Fibroblast of gingiva (primary cell): ENCODE data around the gene SLC24A5.

ENCODE experiments used
- DNase-seq: peaks from one replicate; pipeline ENCODE4 v3.0.0-alpha.2; 2011; ENCODE audit warnings: low read depth

The SLC24A5 gene

GRCh38 chr15:48120745-48121144 lies at the start of gene SLC24A5:
SLC24A5 (plus strand) TSS chr15:48120990; CDS start chr15:48121045, 55 bp downstream.
- no peak for DNase-seq

- DNase-seq = no peak
Observed at GRCh38 chr15:48072941-48073340, 47.8 kb upstream of the SLC24A5 start.

- DNase-seq = no peak
Observed at GRCh38 chr15:48073881-48074280, 46.9 kb upstream of the SLC24A5 start.

DNA sequence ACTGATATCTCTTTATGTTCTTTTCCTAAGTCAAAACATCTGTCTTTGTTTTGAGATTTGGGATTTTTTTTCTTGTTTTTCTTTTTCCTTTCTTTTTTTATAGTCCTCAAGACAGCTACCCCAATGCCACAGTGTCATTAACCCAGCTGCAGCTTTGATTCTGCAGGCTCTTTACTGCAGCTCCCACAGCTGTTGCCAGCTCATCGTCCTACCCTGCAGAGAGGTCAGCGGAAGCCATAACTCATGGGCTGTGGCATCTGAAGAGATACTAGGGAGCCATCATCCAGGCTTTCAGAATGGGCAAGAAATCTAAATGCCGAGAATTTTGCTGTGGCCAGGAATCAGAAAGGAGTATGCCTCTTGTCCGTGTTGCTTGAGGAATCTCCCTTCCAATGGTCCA lies 44.3 kb upstream of the SLC24A5 start:
- no peak for DNase-seq

DNA sequence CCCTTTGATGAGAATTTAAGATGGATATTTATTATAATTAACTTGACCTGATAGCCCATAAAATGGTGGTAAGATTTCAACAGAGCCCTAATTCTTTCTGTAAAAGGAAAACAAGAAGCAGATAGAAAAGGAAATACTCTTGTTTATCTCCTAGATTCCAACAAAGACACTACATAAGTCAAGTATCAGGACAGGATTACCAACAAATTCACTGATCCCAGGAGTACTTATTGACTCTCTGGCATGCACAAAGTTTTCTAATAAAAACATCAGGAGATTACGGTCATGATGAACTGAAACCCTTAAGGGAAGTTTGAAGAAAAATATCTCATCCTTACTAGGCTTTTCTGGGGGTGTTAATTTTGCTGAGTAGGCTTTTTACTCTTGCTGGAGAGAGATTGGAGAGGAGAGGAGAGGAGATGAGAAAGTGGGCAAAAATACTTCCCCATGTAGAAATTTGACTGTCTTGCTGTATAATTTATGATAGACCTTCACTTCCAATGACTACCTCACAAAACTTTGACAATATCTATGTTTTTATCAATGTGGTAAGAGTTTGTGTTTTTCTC lies 43.1 kb upstream of the SLC24A5 start:
- DNase-seq = no peak

DNA sequence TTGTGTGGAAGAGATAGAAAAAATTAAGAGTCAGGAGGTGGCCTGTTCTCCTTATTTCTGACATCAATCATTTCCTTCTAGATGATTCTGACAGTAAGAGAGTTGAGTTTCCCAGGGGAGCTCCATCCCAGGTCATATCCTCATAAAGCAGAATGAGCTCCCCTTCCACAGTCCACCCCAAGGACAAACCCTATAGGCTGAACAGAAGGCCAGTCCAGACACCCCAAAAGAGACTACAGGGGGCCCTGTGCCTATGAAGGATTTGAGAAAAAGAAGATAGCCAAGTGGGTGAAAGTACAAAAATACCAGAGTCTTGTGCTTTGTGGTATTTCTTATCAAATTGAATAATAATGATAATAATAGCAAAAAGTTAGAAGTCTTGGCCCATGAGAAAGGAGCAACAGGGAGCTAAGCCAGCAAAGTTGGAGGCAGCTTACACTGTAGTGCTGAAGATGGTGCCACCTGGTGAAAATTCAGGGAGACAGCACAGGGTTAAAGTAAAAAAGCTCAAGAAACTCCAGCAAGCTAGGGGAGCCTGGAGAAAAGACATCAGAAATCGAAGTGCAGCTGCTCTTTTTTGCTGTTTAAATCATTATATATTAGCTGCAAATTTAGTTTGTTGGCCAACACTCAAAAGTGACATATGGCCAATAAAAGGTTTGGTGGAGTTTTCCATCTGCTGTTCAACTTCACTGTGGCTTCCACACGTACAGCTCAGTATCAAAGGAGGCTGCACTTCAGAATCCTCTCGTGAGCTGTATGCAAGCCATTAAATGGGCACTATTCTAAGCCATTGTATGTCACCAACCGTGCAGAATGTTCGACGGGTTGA lies 35.8 kb upstream of the SLC24A5 start:
- peak; percentile 18 for DNase-seq

GRCh38 chr15:48085591-48085930 lies 35.2 kb upstream of the SLC24A5 start:
- DNase-seq = no peak

- DNase-seq = no peak
Observed at GRCh38 chr15:48086133-48086532, 34.7 kb upstream of the SLC24A5 start.

GRCh38 chr15:48086576-48086975 lies 34.2 kb upstream of the SLC24A5 start:
- peak; percentile 24 for DNase-seq

DNA sequence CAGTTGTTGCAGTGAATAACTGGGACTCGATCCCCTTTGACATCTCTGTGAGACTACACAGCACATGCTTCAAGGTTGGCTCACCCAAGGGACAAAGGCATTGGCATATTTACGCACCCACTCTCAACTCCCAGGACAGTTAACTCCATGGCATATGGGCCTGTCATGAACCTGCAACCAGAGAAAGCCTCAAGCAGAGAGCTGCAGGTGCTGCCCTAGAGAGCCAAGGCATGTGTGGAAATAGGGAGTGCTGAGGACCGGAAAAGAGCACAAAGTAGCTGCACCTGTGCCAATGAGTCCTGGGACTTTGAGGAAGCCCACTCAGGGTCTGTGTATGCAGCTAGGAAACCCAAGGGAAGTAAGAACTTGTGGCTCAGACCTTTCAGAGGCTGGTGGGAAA lies 32.9 kb upstream of the SLC24A5 start:
- DNase-seq = no peak

DNA sequence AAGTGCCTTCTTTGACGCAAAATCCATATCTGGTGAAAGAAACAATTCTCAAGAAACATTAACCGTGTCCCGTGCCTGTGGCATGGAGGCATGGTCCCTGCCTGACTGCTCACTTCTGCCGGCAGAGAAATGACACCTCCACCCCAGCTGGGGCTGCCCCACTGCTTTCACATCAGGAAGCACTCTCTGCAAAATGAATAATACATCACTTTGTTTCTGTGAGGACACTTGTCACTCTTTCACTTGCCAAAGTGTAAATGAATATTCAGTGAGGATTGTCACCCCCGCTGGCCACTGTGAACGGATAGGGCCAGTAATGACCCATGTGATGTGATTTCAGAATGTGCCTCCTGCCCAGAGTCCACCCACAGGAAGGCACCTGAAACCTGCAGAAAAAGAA lies 31.1 kb upstream of the SLC24A5 start:
- no peak for DNase-seq

GRCh38 chr15:48090115-48090514 lies 30.7 kb upstream of the SLC24A5 start:
- DNase-seq = no peak

DNA sequence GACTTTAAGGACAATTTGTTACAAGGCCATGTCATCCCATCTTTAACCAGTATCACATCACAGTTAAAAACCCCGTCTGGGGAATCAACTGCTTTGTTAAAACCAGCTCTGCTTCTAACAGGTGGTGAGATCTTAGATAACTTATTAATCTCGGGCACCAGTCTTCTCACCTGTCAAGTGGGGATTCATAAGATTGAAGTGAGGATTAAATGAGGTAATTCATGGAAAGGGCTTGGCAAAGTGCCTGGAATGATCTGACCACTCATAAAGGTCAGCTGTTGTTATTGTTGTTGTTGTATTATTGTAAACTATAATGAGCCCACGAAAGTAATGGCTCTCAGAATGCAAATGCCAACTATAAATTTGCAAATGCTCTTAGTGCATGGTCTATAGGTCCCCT lies 30.1 kb upstream of the SLC24A5 start:
- no peak for DNase-seq

- no peak for DNase-seq
Observed at GRCh38 chr15:48091522-48091921, 29.3 kb upstream of the SLC24A5 start.

GRCh38 chr15:48096355-48096786 lies 24.4 kb upstream of the SLC24A5 start:
- DNase-seq = no peak

GRCh38 chr15:48096813-48097212 lies 24.0 kb upstream of the SLC24A5 start:
- DNase-seq = peak; percentile 23

DNA sequence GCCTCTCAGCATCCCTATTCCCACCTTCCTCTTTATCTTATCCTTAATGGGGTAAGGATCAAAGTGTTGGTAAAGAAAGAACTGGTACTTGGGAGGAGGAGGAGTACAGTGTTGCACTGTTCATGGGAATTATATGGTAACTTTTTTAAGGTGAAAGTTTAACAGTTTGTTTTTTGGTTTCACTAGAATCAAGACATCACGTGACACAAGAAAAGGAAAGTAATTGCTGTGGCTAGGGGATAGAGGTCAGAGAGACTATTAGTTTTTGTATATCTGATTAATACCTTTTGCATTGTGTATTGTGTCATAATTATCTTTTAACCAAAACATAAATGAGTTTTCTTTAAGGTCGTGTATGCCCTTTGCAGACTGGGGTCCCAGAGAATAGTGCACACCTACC lies 23.5 kb upstream of the SLC24A5 start:
- DNase-seq = no peak

DNA sequence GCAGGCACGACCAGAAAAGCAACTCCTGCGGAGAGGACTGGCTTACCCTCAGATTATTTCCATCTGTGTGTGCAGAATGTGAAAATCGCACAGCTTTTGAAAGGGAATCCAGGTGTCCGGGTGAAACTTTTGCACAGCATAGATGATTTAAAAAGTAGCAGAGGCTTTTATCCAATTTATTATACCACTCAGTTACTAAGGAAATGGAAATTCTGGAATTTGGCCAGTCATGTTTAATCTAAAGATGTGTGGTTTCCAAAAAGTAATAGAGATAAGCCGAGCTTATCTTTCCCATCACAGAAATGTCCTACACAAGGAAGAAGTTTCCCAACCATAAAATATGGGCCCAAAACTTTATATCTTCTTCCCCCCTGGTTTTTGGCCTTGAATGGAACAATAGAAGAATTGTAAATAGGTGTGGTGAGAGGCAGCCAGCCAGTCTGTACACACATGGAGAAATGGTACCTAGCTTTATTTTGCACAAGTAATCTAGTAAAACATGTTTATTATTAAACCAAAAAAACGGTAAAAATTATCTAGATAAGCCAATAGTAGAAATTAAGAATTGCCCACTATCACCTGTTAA lies 19.3 kb upstream of the SLC24A5 start:
- DNase-seq = no peak

DNA sequence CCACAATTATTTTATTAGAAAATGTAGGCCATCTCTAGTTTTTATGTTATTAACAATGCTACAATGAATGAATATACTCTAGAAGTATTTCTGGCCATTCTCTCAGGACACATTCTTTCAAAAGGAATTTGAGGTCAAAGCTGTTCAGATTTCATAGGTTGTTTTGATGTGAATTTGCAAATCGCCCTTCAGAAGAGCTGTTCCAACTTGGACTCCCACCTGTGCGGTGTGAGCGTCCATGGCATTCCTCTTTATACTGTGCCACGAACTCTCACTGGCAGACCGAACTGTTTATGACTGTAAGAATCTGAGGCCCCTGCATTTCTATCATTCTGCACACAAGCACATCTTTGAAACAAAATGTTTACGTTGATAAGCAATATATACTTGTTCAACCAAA lies 18.6 kb upstream of the SLC24A5 start:
- DNase-seq = no peak

- DNase-seq = no peak
Observed at GRCh38 chr15:48103647-48104046, 17.1 kb upstream of the SLC24A5 start.

DNA sequence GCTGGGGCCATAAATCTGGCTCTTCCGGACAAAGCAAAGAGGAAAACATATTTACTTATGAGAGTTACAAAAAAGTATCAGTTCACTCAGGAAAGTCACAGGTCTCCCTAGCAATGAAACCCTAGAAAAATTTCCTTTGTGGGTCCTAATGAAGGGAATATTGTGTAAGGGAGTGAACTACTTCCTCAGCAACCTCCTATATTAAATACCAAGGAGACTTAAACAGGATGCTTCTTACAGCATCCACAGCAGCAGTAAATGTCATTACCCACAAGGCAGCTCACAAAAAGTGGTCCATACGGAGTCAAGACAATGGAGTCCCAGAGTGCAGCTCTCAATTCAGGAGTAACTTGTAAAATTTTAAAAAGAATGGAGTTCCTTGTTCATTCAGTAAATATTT lies 14.9 kb upstream of the SLC24A5 start:
- DNase-seq = no peak

DNA sequence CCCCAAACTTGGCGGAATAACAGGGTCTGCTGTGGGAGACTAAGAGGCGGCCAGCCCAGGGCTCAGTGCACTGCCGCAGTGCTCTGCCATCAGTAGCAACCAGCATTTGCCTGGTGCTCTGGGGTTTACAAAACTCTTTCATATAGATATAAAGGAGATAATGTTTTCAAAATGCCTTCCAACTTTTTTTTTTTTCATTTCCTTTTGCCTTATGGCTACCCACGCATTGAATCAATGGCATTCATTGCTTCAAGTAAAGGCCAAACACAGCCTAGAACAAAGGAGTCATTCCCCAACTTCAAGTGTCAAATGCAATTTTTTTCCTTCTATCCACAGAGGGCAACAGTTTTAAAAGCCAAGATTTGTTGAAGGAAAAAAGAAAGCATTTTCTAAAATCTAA lies 11.6 kb upstream of the SLC24A5 start:
- DNase-seq = no peak

GRCh38 chr15:48109856-48110531 lies 10.8 kb upstream of the SLC24A5 start:
- DNase-seq = no peak
